Measurements from ENCODE around the gene MMP3.

- no peak for TF ChIP-seq CTCF (IDR thresholded peaks at IDR 0.05 in 8 of 11, conservative IDR thresholded peaks at IDR 0.05 in 3 of 11)
- no peak for TF ChIP-seq POLR2A (IDR thresholded peaks at IDR 0.05)
These were observed 36.4 kb upstream of the MMP3 start for GRCh38 chr11:102879801-102880200.

All from spleen (tissue), 7 donors.